GM12874 (cell line): Measurements from ENCODE around the gene SNX18.

Experiments used
- TF ChIP-seq, protein P1 (sequence below): IDR thresholded peaks from 2 replicates; pipeline ENCODE4 v1.5.1; 2011; ENCODE audit warnings: low read depth, mild to moderate bottlenecking, control low read depth, low read length, moderate library complexity; ENCODE audit not compliant: insufficient read depth

SNX18 gene, protein sequence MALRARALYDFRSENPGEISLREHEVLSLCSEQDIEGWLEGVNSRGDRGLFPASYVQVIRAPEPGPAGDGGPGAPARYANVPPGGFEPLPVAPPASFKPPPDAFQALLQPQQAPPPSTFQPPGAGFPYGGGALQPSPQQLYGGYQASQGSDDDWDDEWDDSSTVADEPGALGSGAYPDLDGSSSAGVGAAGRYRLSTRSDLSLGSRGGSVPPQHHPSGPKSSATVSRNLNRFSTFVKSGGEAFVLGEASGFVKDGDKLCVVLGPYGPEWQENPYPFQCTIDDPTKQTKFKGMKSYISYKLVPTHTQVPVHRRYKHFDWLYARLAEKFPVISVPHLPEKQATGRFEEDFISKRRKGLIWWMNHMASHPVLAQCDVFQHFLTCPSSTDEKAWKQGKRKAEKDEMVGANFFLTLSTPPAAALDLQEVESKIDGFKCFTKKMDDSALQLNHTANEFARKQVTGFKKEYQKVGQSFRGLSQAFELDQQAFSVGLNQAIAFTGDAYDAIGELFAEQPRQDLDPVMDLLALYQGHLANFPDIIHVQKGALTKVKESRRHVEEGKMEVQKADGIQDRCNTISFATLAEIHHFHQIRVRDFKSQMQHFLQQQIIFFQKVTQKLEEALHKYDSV

DNA sequence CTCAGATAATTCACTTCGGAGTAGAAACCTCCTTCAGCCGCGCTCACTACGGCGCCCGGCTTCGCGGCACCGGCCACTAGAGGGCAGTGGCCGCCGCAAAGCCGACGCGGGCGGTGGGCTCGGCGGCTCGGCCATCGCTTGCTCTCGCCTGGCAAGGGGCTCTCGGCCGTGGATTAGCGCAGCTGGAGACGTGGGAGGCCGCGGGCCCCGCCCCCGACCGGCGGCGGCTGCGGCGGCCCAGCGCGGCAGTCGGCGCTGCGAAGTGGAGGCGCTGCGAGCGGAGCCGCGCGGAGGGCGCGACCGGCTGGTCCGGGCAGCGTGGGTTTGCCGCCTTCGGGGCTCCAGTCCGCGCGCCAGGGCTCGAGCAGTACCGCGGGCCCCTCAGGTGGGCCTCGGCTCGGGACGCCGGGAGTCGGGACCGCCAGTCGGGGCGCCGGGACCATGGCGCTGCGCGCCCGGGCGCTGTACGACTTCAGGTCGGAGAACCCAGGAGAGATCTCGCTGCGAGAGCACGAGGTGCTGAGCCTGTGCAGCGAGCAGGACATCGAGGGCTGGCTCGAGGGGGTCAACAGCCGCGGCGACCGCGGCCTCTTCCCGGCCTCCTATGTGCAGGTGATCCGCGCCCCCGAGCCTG, at the start of gene SNX18:
Gene SNX18 (plus strand): TSS at position 248 of the 634 bp plus-strand sequence. CDS start 194 bp downstream, at position 442.
- TF ChIP-seq, protein P1, sequence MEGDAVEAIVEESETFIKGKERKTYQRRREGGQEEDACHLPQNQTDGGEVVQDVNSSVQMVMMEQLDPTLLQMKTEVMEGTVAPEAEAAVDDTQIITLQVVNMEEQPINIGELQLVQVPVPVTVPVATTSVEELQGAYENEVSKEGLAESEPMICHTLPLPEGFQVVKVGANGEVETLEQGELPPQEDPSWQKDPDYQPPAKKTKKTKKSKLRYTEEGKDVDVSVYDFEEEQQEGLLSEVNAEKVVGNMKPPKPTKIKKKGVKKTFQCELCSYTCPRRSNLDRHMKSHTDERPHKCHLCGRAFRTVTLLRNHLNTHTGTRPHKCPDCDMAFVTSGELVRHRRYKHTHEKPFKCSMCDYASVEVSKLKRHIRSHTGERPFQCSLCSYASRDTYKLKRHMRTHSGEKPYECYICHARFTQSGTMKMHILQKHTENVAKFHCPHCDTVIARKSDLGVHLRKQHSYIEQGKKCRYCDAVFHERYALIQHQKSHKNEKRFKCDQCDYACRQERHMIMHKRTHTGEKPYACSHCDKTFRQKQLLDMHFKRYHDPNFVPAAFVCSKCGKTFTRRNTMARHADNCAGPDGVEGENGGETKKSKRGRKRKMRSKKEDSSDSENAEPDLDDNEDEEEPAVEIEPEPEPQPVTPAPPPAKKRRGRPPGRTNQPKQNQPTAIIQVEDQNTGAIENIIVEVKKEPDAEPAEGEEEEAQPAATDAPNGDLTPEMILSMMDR: peak; percentile 96

DNA sequence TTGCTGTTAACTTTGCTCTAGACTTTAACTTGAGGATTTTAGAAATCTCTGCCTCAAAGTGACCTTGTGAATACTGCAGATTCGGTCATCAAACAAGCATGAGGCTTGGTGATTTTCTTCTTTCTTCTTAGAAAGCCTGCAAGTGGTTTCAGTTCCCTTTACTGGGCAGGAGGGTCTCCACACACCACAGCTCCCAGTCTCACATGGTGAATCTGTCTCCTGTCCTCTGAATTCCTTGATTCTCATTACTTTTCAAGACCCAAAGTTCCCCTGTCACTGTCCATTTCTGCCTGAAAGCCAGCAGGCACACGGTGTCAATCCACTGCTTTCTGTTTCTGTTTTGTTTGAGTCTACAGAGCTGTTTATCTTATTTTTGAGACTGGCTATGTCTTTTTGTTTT, 47.9 kb upstream of the SNX18 start:
- TF ChIP-seq, protein P1: no peak

DNA sequence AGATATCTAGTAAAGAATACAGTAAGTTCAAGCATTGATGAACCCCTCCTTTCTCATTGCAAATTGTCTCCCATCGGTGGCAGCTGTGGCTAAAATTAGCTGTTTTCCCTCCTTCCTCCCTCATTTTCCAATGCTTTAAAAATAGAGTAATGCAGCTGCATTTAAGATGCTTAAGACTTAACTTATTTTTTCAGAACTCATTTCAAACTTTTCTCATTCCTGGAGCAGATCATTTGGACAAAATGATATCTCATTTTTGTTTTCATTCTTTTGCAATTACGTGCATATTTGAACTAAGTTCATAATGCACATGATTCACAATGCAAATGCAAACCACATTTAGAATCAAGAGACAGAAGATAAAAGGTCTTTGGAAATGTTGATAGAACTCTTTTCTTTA, 47.4 kb upstream of the SNX18 start:
- TF ChIP-seq, protein P1: no peak

DNA sequence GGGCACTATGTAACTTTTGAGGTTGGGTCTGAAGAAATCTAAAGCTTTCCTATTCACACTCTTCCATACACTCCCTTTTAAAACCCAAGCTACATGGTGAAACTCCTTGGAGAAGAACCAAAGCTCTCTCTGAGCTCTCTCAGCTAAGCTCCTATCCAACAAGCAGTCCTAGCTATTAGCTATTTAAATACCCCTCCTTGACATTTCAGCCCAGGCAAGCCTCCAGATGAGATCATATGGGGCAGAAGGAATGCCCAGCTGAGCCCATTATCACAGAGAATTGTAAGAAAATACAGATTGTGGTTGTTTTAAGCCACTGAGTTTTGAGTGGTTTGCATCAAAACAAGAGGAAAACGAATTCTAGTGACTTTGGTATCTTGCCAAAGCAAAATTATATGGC, 46.9 kb upstream of the SNX18 start:
- TF ChIP-seq, protein P1: no peak

DNA sequence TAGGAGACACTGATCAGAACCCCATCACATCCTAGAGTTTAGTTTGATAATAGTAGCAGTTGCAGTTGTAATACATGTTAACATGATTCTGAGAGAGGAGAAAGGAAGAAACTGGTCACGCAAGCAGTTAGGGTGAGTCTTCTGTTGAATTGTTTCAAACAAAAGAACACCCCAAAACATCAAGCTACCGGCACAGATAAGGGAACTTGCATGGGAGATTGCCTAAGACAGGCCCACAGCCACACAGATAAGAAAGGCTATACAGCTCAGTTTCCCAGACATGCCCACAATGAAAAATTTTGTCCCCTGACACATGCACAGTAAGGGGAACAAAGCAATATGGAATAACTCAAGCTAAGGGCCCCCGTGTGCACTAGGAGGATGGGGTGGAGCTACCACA, 46.2 kb upstream of the SNX18 start:
- TF ChIP-seq, protein P1: no peak

DNA sequence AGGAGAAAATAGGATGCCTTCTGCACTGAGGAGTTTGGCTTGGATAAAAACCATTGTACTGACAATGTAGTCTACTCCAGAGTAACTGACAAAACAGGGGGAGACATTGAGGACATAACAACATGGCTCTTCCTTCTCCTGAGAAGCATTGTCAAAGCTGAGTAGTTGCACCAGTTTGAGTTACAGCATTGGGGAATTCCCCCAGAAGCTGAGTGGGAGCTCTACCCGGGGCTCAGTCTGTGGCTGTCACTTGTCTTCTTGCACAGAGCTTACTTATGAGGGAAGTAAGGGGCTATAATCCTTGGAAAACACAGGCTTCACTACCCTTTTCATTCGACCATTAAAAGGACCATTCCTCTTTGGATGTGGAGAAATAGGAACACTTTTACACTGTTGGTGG, 40.9 kb upstream of the SNX18 start:
- TF ChIP-seq, protein P1: no peak

DNA sequence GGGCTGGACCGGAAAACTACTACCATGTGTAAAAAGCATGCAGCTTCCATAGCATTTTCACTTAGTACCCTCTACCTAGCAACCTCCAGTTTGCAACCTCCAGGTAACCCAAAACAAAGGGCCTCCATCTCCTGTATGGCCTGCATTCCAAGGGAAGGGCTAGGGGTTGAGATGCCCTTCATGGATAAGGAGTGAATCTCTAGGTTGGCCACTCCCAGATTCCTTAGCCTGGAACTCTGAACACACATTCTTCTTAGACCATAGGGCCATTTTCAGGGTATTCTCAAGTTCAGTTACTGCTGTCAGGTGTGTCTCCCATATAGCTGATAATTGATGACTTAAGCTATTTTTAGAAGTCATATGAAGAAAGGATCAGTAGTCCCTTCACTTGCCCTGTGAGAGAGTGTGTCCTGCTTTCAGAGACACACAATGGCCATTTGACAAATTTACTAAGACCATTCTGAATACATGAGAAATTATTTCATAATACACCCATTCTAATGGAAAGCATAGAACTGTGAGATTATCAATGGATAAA, 39.5 kb upstream of the SNX18 start:
- TF ChIP-seq, protein P1: no peak
